IPS DF 4.7 (cell line): Measurements from ENCODE around the gene STK32C.
"Not testable (repeated sequence)": the region's sequence is repeated elsewhere in the genome, so short reads cannot be mapped to it uniquely, and the experiment has no call there.

ENCODE experiments used
- DNase-seq: peaks from one replicate; pipeline ENCODE4 v3.0.0-alpha.2; 2013; ENCODE audit warnings: low spot score; ENCODE audit errors: extremely low read depth

Gene STK32C

DNA sequence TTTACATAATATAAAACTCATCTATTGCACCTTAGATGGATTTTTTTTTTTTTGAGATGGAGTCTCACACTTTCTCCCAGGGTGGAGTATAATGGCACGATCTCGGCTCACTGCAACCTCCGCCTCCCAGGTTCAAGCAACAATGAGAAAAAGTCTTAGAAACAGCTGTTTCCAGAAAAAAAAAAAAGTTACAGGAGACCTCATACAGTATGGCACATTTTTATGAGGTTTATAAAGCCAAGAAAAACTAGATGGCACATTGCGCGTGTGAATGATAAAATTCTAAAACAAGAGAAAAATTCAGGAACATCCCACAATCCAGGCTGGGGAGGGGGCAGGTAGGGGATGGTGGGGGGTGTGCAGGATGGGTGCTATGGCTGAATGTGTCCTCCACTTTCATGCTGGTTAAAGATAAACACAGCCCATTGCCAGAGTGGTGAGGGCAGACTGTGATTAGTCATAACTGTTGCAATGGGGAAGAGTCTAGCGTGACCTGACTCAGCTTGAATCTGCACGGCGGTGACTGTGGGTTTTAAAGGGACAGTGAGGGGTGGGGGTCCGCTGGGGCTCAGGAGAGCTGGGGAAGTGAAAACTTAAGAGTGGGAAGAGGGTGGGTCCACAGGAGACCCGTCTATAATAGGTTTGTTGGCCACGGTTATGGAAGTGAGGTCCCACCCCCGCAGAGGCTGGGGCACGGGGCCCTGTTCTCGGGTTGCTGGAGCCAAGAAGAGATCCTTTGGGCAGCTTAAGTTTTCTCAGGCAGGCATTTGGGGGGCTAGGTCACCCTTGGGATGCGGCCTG, 12.3 kb upstream of the STK32C start:
- no peak for DNase-seq

DNA sequence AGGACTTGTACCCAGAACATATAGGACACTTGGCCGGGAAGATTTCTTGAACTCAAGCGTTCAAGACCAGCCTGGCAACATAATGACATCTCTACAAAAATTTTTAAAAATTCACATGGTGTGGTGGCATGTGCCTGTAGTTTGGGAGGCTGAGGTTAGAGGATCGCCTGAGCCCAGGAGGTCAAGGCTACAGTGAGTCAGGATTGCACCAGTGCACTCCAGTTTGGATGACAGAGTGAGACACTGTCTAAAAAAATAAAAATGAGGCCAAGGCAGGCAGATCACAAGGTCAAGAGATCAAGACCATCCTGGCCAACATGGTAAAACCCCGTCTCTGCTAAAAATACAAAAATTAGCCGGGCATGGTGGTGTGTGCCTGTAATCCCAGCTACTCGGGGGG, 9.7 kb upstream of the STK32C start:
- not testable (repeated sequence) for DNase-seq

DNA sequence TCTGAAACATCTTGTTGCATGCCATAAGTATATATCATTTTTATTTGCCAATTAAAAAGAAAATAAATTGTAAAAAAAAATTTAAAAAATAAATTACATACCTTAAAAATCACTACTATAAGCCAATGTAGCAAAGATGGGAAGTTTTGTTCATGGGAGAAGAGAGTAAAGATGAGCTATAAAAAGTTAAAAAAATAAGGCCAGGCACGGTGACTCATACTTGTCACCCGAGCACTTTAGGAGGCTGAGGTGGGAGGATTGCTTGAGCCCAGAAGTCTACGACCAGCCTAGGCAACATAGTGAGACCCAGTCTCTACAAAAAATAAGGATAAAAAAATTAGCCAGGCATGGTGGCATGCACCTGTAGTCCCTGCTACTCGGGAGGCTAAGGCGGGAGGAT, 8.4 kb upstream of the STK32C start:
- no peak for DNase-seq

DNA sequence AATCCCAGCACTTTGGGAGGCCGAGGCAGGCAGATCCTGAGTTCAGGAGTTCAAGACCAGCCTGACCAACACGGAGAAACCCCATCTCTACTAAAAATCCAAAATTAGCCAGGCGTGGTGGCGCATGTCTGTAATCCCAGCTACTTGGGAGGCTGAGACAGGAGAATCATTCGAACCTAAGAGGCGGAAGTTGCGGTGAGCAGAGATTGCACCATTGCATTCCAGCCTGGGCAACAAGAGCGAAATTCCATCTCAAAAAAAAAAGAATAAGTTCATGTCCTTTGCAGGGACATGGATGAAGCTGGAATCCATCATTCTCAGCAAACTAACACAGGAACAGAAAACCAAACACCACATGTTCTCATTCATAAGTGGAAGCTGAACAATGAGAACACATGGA, 7.1 kb upstream of the STK32C start:
- not testable (repeated sequence) for DNase-seq

DNA sequence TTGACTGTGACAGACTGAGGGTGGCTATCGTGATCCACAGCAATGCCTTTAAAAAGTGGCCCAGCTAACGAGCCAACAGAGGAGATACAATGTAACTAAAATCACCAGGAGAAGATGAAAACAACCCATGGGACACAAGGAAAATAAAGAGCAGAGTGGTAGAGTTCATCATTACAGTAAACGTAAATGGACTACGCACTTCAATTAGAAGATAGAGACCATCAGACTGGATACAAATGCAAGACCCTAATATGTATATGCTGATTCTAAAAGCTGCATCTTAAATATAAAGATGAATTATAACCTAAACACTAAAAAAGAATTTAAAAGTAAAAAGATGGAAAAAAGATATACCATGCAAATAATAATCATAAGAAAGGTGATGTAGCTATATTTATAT, 6.6 kb upstream of the STK32C start:
- no peak for DNase-seq

DNA sequence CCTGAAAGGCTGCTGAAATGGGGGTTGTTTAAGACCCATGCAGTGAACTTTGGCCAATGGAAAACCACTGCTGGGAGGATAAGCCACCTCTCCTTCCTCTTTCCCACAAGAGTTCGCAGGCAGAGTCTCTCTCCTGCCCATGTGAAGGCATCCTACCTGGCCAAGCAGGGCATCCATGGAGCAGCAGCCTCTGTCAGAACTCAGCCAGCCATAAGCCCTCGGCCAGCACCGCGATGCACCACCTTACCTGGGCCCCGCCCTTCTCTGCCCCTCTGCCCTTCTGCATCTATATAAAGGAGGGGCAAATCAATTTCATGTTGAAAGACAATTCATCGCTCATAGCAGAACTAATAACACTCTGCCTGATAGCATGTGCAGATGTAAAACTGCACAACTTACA, 6.1 kb upstream of the STK32C start:
- no peak for DNase-seq

DNA sequence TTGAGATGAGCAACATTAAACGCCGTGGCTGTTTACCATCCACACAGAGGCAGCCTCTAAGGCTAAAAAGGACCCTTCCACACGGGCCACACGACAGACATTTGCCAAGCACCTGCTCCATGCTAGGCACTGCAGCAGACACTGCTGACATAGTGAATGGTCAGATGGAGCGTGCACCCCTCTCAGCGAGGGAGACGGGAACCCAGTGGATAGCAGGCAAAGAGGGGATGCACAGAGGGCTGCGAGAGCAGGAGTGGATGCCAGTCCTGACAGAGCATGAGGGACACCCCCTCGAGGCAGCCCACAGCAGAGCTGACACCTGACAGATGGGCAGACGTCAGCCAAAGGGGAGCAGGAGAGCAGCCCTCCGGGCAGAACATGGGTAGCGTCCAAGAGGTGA, 5.6 kb upstream of the STK32C start:
- no peak for DNase-seq

DNA sequence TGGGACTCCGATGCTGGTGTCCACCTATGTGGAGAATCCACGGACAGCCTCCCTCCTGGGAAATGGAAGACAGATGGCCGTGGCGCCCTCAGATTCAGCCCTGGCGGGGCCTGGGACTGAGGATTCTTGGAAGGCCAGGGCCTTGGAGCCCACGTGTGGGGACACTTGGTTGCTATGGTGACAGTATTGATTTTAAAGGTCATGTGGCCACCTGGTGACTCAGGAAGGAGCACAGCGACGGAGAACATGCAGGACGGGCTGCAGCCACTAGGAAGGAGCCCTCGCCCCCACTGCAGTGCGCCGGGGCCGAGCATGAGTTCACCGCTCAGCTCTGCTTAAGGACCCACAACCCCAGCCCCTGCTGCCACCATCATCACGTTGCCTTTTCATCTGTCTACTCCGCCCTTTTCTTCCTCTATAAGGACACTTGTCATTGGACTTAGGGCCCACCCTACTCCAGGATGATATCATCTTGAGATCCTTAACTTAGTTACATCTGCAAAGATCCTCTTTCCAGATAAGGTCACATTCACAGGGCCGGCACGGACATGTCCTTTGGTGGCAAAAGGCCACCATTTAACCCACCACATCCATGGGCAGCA, 3.7 kb upstream of the STK32C start:
- DNase-seq = no peak

DNA sequence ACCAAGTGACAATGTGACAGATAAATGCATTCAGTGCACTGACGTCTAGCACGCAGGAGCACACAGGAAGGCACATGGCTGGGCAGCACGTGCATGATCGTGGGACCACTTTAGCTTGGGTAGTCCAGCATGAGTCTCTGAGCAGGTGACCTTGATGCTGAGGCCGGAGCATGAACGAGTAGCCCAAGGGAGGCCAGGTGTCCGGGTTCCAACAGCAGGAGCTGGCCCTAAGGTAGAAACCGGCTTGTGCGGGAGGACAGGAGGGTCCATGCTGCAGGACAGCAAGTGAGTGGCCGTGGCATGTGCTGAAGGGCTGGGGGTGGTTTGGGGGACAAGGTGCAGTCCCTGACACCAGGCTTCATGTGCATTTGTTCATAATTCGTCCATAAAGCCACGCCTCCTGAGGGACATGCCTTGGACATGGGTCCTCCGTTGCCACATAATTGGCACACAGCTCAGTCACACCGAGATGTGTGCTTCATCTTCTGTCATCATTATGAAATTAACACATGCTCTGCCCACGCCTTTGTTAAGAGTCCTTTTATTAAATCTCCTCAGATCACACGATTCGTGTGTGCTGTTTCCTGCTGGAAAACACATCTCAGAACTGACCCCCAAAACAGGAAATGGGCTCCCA, 3.1 kb upstream of the STK32C start:
- no peak for DNase-seq

DNA sequence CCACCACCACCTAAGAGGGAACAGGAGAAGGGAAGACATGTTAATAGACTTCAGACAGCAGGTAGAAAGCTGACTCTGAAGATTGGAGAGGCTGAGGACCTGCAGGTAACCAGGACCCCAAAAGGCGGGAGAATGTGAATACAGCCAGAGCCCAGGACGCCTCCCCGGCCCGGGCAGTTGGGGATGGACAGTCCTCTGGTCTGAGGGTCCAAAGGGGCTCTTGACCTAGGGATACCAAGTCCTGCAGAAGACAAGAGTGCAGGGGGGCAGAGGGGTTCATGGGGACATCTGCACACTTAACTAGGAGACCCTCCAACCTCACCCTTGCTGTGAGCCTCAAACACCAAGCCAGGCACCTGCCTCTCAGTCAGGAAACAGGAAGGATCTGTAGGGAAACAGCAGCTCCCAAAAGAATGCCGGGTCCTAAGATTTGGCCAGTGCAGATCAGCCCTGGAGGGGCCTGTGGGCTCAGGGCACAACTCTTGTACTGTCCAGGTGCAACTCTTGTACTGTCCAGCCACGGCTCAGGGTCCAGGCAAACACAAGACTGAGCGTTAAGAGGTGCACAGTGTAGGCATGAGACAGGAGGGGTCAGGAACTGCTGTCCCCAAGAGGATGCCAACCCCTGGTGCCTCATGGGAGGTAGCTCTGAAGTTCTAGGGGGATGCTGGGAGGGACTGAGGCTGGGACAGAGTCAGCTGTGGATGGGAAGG, 2.3 kb upstream of the STK32C start:
- DNase-seq = no peak

DNA sequence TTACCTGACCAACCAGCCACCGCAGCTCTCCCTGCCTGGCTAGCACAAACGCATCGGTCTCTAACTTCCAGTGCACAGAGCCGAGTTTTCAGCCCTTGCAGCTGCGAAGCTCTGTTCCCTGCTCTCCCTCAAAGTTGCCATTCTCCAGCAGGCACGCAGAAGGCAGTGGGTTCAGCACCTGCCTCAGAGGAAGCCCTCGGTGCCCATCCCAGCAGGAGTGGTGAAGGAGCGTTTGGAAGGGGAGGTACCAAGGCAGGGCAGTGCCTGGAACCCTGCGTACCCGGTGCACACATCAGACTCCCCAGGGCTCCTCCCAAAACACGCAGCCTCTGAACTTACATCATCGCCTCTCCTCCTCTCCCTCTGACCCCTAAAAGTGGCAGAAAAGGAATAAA, 1.7 kb upstream of the STK32C start:
- DNase-seq = no peak

DNA sequence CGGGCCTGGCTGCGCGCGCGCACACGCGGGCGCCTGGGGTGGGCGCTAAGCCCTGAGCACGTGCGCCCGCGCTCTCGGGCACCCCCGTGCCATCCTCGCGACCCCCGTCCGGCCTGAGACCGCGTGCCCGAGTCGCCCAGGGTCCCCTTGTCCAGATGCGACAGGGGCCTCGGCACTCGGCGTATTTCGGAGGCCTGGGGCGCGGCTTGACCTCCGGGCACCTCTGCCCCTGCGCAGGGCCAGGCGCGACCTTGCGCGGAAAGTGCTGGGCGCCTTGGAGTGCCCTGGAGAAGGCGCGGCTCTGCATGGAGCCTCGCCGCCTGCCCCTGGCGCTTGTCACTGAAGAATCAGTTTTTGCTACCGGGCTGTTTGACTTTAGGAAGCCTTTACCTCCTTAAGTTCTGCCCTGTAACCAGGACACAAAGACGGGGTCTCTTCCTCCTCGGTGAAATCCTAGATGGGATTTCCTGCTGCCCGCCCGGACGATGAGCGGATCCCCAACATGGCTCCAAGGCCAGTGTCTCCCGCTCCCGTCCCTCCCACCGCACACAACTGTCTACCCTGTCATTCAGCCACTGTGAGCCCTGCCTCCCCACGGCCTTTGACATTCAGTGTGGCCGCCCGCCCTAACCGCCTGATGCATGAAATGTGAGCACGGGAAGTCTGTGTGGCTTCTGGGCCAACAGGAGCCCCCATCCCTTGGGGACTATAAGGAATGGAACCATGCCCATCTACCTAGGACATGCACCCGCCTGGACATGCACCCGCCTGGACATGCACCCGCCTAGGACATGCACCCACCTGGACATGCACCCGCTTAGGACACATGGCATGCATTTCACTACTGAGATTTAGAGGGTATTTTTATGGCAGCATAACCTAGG, 1.1 kb upstream of the STK32C start:
- DNase-seq = no peak

DNA sequence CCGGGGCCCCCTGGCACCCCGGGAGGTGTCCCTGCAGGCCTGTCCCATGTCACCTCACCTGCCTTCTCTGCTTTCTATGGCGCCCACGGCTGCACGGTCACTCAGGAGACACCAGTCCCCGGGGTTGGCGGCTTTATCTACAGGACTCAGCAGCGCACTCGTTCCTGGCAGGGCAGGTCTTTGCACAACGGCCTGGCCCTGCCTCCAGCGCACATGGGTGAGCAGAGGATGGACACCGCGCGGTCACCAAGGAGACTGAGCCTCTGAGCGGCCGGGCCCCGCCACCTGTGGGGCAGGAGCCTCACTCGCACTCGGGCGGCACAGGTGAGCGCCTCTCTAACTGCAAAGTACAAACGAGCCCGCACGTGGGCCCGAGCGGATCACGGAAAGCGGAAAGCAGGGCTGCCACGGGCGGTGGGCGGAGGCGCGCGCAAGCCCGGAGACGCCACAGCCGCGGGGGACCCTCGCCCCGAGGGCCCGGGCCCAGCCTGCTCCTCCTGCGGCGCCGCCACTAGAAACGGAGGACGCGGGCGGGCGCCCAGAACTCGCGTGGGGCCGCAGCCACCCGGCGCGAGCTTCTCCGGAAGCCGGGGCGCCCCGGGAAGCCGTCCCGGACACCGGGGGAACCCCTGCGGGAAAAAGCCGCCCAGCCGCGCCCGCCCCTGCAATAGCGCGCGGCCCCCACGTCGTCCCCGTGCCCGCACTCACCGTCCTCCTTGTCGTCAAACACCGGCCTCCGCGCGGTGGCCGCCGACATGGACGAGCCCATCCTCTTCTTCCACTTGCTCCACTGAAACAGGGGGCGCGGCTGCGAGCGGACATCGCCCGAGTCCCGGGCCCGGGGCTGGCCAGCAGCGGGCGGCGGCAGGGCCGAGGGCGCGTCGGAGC, 642 bp downstream of the STK32C start:
- DNase-seq = no peak

DNA sequence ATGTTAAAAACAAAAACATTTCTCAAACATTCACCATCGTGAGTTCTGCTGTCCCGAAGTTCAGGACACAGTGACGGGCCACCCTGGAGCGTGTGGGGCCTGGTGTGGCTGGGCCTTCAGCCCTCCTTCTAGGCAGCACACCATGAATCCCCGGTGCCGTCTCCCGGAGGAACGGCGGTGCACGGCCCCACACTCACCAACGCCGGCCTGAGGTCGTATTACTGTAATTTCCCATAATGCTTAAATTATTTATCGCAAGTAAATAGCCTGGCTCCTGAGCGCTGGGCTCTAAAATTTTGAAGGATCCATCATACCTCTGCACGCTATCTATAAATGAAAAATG, 1.4 kb downstream of the STK32C start:
- DNase-seq = no peak

DNA sequence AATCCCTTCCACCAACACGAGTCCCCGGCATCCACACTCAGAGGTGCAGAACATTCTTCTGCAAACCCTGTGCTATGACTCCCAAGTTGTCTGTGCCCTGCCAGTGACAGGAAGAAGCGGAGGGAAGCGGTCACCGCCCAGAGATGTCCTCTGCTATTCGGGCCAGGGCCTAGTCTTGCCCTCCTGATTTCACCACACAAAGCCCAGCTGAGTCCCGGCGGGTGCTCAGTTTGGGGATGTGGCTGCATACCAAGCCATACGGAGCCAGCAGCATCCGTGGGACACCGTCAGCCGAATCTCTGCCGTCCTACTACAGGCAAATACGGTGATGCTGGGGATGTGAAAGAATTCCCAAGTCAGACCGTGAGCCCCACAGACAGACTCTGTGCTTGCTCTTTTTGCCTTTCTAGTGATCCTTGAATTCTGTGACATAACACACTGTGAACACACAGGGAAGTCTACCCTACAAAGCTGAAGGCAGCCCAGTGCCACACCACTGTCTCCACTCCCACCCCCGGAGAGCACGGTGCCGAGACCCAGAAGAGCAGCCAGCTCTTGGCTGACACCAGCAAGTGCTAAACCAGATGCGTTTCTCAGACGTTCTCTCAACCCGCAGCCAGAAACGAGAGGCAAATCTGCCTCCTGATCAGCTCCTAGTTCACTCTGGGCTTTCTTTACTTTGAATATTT, 2.0 kb downstream of the STK32C start:
- DNase-seq = no peak

DNA sequence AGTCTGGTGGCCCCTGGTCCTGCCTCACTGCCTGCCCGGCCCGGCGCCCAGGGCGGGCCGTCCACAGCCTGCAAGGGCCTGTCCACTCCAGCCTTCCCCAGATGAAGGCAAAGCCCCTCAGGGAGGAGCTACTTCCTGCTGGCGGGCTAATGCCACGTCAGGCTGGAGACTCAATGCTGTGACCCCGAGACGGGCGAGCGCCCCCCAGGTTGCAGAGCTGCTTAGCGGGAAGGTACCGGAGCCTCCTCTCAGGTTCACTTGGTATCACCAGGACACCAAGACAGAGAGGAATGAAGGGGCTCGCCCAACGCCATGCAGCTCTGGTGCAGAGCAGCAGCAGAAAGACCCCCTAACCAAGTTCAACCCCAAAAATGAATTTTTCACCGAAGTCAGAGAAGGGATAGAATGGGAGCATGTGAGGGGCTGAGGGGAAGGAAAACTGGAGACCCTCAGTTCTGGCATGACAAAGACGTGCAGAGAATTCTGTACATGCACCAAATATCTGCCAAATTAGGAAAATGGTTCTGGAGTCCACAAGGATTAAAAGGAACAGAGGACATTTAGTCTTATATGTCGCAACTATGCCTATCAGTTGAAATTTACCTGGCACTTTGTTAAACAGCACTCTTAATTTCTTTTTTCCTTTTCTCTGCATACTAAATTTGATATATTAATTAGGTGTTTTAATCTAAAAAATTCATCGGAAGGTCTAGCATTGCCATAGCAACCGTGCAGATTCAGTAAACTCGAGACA, 2.8 kb downstream of the STK32C start:
- no peak for DNase-seq

DNA sequence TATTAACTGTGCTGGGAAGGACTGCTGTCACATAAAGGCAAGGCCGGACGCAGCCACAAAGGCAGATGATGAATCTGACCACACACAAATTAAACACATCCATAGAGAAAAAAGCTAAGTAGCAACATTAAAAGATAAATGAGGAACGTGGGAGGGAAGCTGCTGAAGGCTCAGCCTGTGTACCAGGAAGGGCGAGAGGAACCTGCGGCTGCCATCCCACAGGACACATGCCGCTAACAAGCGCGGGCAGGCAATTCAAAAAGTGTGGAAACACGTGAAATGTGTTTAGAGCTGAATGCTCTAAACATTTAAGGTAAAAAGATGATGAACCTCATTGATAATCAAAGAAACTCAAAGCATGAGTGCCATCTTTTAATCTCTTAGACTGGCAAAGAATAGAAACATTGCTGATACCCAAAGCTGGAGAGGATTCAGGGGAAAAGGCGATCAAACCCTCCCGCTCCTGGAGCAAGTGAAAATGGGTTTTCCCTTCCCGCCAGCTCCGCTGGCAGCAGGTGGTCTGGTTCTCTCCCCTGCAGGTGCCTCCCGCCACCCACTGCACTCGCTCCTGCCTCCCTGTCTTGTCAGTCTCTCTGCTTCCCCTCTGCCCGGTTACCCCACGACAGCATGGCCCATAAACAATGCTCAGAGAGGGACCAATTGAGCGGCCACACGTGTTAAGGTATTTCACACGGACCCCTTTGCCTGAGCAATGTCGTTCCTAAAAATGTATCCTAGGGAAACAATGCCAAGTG, 4.2 kb downstream of the STK32C start:
- DNase-seq = no peak
